HG03571 (cell line): ENCODE results near the gene NUBP2.

ENCODE experiments used
- ATAC-seq: cut with Tn5 transposase; IDR thresholded peaks from one replicate; pipeline ENCODE4 v1.9.1; 2021; ENCODE audit not compliant: unreplicated experiment

The NUBP2 gene

GRCh38 chr16:1771188-1771863 lies 11.4 kb upstream of the NUBP2 start, which contains the start of gene NME3:
NME3 (minus strand) TSS chr16:1771543; CDS start chr16:1771534, 9 bp downstream.
- no peak for ATAC-seq

GRCh38 chr16:1771864-1772361 lies 10.8 kb upstream of the NUBP2 start:
- no peak for ATAC-seq

GRCh38 chr16:1772362-1772907 lies 10.3 kb upstream of the NUBP2 start, which contains the start of gene EME2:
EME2 (plus strand) TSS chr16:1772810; CDS start chr16:1773228, 418 bp downstream.
- ATAC-seq = no peak

- ATAC-seq = peak; percentile 40
Observed at GRCh38 chr16:1772908-1773702, 9.7 kb upstream of the NUBP2 start, which contains the start of gene MRPS34. MRPS34 (minus strand) TSS chr16:1773134; CDS start chr16:1773119, 15 bp downstream.

GRCh38 chr16:1773703-1774447 lies 8.9 kb upstream of the NUBP2 start:
- no peak for ATAC-seq

GRCh38 chr16:1774448-1774780 lies 8.3 kb upstream of the NUBP2 start:
- no peak for ATAC-seq

- ATAC-seq = no peak
Observed at GRCh38 chr16:1775006-1775845, 7.5 kb upstream of the NUBP2 start.

GRCh38 chr16:1775846-1776671 lies 6.7 kb upstream of the NUBP2 start:
- ATAC-seq = no peak

GRCh38 chr16:1776672-1776955 lies 6.1 kb upstream of the NUBP2 start:
- no peak for ATAC-seq

- ATAC-seq = no peak
Observed at GRCh38 chr16:1776991-1777374, 5.8 kb upstream of the NUBP2 start.

- no peak for ATAC-seq
Observed at GRCh38 chr16:1777375-1778199, 5.2 kb upstream of the NUBP2 start.

- no peak for ATAC-seq
Observed at GRCh38 chr16:1778200-1779179, 4.3 kb upstream of the NUBP2 start.

GRCh38 chr16:1779234-1779701 lies 3.5 kb upstream of the NUBP2 start:
- ATAC-seq = no peak

GRCh38 chr16:1779741-1780676 lies 2.8 kb upstream of the NUBP2 start:
- no peak for ATAC-seq

GRCh38 chr16:1780677-1781072 lies 2.1 kb upstream of the NUBP2 start:
- ATAC-seq = no peak

- ATAC-seq = no peak
Observed at GRCh38 chr16:1781254-1781653, 1.5 kb upstream of the NUBP2 start.
